Measurements from ENCODE around the gene CACNB4. TPM values are rescaled to one million over a fixed set of nuclear protein-coding genes. Genes with fewer than 3 reads are reported as not detected.
"Not testable (repeated sequence)": the region's sequence is repeated elsewhere in the genome, so short reads cannot be mapped to it uniquely, and the experiment has no call there.

CACNB4 gene
- total RNA-seq, 1 donor from 2014 or later = 42.4 TPM

DNA sequence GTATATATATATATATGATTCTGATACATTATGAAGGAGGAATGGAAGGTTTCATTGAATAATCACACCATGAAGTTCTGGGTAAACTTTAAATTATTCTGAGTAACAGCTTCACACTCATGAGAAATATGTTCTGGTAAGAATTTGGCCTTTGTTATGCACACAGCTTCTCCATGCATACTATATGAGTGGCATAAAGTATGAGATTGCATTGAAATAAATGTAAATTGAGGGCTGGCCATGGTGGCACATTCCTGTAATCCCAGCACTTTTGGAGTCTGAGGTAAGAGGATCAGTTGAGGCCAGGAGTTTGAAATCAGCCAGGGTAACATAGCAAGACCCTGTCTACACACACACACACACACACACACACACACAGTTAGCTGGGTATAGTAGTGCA, 220.6 kb downstream of the CACNB4 start:
- FAIRE-seq (no peak), DNase-seq (ENCODE audit: low spot score in 2 of 2) (no peak)

GRCh38 chr2:151875631-151876030, 223.2 kb downstream of the CACNB4 start:
- DNase-seq (ENCODE audit: low spot score in 2 of 2); FAIRE-seq: not testable (repeated sequence)

DNA sequence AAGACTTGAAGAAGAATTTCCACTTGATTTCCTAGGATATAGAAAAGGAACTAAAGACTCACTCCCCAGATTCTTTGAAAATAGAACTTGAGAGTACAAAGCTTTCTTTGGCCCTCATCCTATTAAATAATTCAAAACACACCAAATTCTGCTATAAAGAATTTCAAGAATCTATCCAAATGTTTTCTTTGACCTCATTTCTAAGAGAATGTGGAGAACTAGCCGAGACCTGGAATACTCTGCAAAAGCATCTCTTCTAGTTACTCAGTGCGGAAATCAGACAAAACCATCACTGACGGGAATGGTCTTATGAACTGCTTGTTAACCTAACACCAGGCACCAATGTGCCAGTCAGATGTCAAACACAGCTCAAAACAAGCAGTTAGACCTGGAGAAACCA, 226.4 kb downstream of the CACNB4 start:
- DNase-seq (ENCODE audit: low spot score in 2 of 2) (no peak), FAIRE-seq (no peak)

- FAIRE-seq = no peak
- DNase-seq (ENCODE audit: low spot score in 2 of 2) = peak in 1 of 2 donors; percentile 14
These were observed 229.6 kb downstream of the CACNB4 start for GRCh38 chr2:151869291-151869690.

DNA sequence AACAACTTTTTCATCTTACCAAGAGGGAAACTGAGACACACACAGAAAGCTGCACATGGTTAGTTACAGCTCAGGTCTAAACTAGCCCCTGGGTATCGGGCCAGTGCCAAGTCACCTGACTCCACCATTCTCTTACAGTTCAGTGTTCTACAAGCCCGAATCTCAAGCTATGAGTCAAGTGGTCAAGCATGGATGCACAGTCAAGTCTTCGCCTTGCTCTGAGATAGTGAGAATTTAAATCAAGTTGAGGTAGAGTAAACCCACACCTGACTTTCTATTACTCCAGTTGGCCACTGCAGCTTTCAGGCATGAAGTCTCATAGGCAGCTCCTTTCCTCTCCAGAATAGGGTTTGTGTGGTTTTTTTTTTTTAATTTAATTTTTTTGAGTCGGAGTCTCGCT, 236.1 kb downstream of the CACNB4 start:
- DNase-seq (ENCODE audit: low spot score in 2 of 2) (no peak), FAIRE-seq (no peak)

- no peak for DNase-seq (ENCODE audit: low spot score in 2 of 2)
- FAIRE-seq = no peak
These were observed 237.7 kb downstream of the CACNB4 start for GRCh38 chr2:151861174-151861573.

DNA sequence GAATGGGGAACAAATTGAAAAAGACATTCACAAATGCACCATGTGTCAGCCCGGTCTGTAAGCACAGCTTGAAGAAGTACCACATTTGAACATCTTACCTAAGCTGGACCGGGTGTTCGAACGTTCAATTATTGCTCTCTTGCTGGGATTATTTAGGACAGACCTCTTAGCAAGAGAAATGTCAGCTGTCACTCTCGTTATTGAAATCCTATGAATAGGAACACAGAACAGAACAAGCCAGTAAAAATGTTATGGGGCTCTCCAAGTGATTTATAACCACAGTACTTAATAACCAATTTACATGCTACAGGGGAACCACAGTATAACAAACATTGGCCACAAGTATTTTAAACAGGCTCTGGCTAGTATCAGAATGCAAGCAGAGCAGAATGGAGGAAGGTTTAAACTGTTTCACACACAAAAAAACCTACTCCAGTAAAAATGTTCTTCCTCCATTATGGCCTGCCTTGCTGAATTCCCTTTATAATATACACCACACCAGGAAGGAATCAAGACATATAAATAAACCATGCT, 238.2 kb downstream of the CACNB4 start:
- FAIRE-seq = no peak
- no peak for DNase-seq (ENCODE audit: low spot score in 2 of 2)

DNA sequence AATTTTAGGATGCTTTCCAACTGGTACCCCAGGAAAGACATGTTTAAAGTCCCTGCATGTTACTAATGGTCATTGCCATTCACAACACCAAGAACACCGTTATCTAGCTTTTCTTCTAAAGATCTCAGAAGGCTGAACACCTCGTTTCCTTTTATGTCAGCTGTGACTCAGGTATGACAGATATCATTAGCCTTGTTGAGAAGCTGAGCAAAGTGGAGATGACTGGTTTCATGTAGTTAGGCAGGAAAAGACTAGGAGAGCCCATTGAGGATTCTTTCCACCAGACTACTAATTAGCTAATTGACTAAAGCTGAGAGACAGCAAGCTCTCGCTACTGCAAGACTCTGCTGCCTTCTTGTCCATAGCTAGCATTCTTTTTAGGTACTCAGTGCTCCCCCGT, 238.6 kb downstream of the CACNB4 start:
- no peak for FAIRE-seq
- DNase-seq (ENCODE audit: low spot score in 2 of 2) = no peak

- FAIRE-seq = no peak
- no peak for DNase-seq (ENCODE audit: low spot score in 2 of 2)
These were observed 241.2 kb downstream of the CACNB4 start for GRCh38 chr2:151857650-151858049.

- no peak for FAIRE-seq
- no peak for DNase-seq (ENCODE audit: low spot score in 2 of 2)
These were observed 243.7 kb downstream of the CACNB4 start for GRCh38 chr2:151855111-151855510.

GRCh38 chr2:151853070-151853758, 245.6 kb downstream of the CACNB4 start:
- DNase-seq (ENCODE audit: low spot score in 2 of 2) (no peak), FAIRE-seq (no peak)

GRCh38 chr2:151852260-151853069, 246.4 kb downstream of the CACNB4 start:
- FAIRE-seq = no peak
- DNase-seq (ENCODE audit: low spot score in 2 of 2) = no peak

DNA sequence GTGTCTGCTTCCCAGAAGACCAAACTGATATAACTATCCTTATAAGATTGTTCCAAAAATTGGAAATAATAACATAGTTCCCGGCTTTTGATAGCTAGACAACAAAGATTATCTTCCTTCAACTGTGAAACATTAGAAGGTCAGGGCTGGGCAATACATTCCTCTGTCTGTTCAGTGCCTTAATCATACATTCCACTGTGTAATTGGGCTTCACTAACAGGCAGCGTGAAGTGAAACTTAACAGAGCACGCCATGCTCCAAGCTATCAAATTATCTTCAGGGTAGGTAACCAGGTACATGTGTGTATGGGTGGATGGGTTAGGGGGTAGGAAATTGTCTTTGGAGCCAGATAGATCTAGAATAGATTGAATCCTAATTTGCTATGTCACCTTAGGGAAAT, 247.1 kb downstream of the CACNB4 start:
- FAIRE-seq (no peak), DNase-seq (ENCODE audit: low spot score in 2 of 2) (no peak)

GRCh38 chr2:151849413-151850010, 249.3 kb downstream of the CACNB4 start:
- no peak for DNase-seq (ENCODE audit: low spot score in 2 of 2)
- FAIRE-seq = no peak

DNA sequence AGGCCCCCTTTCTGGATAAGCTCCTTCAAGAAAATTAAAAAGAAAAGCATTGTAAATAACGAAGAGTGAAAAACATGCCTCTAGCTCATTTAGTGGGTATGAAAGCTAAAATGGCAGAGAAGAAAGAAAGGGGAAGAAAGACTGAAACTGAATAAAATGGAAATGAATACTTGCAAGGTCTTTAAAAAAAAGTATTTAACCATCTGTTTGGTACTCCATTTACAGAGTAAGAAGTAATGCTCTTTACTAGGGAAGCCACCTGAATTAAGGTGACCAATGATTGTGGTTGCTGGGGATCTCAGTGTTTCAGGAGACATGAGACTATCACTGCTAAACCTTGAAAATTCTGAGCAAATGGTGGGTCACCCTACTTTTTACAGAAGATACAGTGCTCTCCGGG, 253.0 kb downstream of the CACNB4 start:
- no peak for DNase-seq (ENCODE audit: low spot score in 2 of 2)
- no peak for FAIRE-seq

DNA sequence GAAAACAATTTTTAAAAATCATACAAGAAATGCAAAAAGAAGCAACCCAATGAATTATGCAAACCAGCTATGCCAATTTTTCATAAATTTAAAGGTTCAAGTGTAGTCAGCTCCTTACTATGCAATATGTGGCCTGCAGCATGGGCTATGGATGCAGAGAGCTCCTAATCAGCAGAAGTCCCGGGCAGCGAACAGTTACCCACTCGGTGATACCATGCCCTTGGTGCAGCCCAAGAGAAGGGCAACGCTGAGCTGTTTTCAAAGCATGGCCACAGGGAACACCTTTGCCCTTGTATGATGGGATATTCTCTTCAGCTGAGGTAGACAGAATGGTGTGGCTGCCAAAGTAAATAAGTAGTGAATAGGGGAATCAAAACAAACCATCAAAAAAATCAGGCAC, 253.4 kb downstream of the CACNB4 start:
- no peak for FAIRE-seq
- DNase-seq (ENCODE audit: low spot score in 2 of 2) = no peak

DNA sequence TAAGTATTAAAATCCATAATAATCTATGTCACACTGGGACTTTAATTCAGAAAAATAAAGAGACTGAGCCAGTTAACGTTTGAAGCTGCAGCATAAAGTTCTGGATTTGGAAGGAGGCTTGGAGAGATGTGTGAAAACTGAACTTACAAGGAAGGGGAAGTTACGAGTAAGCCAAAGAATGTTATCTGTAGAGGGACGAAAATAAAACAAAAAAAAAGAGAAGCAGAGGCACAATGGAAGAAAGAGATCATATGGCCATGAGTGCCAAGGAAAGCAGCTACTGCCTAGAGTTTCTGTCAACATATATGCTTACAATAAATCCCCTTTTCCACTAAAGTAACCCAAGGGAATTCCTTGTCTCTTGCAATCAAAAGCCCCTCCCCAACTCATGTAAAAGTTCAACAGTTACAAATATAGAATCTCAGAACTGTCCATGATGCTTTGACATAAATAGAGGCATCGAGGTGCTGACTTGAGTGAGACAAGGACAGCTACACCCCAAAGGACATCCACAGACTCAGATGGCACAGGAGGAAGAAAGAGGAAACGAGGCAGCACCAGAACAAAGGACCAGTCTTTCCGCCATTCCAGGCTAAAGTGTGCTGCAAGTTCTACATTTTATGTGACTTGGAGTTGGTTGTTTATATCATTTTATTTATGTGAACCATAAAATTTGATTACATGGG, 254.5 kb downstream of the CACNB4 start:
- no peak for FAIRE-seq
- DNase-seq (ENCODE audit: low spot score in 2 of 2) = no peak

DNA sequence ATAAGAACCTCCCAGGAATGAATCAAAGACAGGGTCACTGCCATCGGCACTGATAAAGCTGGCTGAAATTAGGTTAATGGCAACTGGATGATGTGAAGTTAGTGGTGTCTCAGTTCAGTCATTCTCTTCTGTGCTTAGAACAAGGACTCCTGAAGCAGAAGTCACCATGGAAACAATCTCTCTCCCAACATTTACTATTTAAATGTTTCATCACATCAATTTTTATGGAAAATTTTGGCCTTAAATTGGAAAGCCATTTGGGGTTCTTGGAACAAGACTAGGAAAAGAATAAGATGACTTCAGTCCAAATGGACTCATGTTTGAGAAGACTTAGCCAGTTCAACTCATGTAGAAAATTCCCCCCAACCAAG, 255.2 kb downstream of the CACNB4 start:
- DNase-seq (ENCODE audit: low spot score in 2 of 2) = no peak
- no peak for FAIRE-seq

- DNase-seq (ENCODE audit: low spot score in 2 of 2) (no peak), FAIRE-seq (no peak)
These were observed 255.8 kb downstream of the CACNB4 start for GRCh38 chr2:151842830-151843690.

- FAIRE-seq (no peak), DNase-seq (ENCODE audit: low spot score in 2 of 2) (no peak)
These were observed 257.8 kb downstream of the CACNB4 start for GRCh38 chr2:151841047-151841424.

Data from frontal cortex (tissue), 4 donors.